HG03575 (cell line): ENCODE measurements around the gene MEP1B.
"Not testable (repeated sequence)": the region's sequence is repeated elsewhere in the genome, so short reads cannot be mapped to it uniquely, and the experiment has no call there.

Experiments
- ATAC-seq: cut with Tn5 transposase; IDR thresholded peaks from one replicate; pipeline ENCODE4 v1.9.1; 2021; ENCODE audit not compliant: unreplicated experiment, insufficient number of reproducible peaks, low FRiP score; ENCODE audit errors: extremely low read depth

Gene MEP1B

DNA sequence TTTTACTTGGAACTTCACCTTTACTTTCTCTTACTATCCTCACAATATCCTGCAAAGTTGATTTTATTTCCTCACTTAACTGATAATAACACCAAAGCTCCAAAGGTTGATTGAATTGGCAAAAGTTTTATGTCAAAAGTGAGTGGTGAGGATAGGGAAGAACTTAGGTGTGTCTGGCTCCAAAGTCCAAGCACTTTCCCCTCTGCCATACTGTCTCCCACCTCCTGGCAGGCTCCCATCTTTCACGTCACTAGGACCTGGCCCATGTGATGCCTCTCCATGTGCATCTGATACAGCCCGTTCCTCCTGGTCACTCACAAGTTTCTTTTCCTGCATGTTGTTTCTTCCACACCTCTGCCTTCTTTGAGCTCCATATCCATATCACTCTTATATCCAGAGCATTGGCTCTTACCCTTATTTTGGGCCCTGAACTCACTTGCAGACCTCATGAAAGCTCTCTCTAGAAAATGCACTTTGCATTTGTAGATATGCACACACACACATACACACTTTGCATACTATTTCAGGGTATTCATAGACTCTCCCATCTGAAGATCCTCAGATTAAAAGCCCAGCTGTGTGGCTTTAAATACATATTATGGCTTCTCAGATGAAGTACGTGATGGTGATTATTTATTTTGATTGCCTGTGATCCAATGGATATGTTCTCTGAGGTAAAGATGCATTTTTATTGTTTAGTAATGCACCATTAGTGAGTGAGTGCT is 12.3 kb downstream of the MEP1B start:
- ATAC-seq = no peak

DNA sequence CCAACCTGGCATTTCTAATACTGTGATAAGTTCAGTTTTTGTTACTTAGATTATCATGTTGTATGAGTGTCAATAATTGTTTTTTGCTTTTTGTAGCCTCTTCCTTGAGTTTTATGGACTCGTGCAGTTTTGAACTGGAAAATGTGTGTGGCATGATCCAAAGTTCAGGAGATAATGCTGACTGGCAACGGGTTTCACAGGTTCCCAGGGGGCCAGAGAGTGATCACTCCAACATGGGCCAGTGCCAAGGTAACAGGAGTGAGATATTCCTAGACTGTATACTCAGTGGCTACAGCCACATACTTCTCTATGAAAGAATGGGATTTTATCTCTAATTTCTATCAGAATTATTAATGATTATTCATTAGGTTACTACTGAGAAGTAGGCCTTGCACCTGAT is 18.2 kb downstream of the MEP1B start:
- no peak for ATAC-seq

DNA sequence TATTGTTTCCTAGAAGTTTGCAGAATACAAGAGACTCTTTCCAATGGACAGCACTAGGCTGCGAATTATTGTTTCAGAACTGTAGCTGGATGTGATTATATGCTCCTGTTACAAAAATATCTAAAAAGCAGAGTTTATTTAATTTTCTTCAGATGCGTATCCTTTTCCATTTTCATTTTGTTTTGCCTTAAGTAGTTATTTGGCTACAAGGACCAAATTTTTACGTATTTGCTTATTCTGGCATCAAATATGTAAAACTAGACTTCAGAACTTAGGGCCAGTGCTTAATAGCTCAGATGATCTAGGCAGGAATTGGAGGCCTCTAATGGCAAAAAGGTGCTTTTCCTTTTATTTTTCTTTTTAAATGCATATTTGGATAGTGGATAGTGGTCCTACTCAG is 18.7 kb downstream of the MEP1B start:
- no peak for ATAC-seq

GRCh38 chr18:32209685-32210445 is 20.0 kb downstream of the MEP1B start:
- ATAC-seq = no peak

- no peak for ATAC-seq
Measured at GRCh38 chr18:32213693-32214092, 23.9 kb downstream of the MEP1B start.

DNA sequence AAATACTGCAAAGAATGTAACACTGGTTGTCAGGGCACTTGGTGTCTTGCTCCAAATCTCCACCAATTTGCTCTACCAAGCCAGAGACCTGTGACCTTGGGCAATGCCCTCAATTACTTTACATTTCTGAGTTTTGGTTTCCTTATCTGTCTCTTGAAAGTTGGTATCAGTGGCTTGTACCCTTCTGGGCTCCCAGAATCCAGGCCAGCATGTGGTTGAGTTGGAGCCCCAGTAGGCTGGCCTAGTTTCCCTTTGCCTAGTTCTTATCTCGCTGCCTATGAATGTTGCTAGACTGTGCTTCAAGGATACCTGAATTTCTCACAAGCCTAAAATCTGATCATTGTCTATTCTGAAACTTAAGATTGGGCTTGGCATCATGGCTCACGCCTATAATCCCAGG is 26.6 kb downstream of the MEP1B start:
- ATAC-seq = no peak

DNA sequence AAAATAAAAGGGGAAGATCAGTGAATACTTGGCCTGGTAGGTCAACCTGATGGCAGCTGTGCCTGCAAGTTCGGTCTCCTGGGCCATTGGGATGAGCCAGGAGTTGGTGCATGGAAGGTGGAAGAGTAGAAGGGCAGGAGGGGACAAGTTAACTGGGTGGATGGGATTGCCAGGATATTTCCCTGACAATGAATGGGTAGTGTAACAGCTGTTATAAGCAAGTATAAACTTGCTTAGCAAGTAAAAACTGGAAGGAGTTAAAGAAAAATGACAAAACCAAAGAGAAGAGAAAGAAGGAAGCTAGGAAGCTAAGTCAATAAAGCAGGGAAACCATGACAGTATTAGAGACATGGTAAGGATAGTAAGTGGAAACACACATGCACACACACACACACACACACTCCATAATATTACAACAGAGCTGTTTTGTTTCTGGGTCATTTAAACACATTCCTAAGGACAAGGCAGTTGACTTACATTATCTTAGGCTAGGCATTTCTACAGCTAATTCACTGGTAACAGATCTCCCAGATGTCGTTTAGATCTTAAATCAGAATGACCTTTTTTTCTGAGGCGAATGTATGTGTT is 29.7 kb downstream of the MEP1B start:
- no peak for ATAC-seq

- not testable (repeated sequence) for ATAC-seq
Measured at GRCh38 chr18:32233348-32233747, 43.5 kb downstream of the MEP1B start.

DNA sequence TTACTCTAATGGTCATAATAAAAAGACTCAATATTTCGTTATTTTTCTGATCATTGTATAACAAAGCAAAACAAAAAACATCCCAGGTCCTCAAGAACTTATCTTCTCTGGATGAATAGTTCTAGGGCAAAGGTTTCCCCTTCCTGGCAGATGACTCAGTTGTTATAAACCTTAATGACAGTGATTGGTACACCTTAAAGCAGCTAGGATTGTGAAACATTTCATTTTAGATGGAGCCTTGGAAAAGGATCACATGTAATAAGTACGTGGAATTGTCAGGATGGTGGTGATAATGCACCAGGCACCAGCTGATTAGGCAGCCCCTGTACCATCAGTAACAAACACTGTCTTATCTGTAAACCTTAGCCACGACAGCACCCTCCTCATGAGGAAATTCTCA is 47.2 kb downstream of the MEP1B start:
- ATAC-seq = no peak

- ATAC-seq = no peak
Measured at GRCh38 chr18:32238635-32239268, 48.9 kb downstream of the MEP1B start.

DNA sequence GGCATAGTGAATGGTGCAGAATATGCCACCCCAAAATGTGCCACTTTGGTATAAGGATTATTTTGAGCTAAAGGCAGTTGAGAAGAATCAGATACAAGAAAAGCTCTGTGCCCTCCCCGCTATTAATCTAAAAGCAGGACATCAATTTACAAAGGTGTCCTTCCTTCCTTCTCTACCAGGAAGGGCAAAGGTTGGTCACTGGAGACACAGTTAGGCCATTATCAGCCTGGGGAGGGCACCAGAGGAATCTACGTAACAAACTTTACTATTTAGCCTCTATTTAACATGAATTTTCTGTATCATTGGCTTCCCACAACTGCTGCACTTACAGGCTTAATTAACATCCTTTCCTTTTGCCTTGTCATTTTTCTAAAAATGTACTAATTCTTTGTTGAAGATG is 52.6 kb downstream of the MEP1B start:
- ATAC-seq = no peak

GRCh38 chr18:32243358-32243757 is 53.5 kb downstream of the MEP1B start:
- no peak for ATAC-seq

DNA sequence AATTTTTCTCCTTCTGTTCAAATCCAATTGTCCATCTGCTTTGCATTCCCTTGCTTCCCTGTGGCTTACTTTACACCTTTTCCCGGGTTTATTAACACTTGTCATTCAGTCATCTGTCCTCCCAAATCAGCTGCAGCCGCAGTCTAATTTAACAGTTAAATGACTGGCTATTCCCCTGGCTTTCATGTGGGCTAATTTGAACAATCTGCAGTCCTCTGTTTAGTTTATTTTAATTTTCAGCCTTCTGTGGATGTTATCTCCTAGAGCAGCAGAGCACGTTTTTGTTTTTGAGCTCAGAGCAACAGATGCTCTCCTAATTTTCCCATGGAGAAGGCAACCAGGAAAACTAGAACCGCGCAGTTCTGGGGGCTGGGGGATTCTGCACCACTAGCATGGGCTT is 55.0 kb downstream of the MEP1B start:
- ATAC-seq = no peak

DNA sequence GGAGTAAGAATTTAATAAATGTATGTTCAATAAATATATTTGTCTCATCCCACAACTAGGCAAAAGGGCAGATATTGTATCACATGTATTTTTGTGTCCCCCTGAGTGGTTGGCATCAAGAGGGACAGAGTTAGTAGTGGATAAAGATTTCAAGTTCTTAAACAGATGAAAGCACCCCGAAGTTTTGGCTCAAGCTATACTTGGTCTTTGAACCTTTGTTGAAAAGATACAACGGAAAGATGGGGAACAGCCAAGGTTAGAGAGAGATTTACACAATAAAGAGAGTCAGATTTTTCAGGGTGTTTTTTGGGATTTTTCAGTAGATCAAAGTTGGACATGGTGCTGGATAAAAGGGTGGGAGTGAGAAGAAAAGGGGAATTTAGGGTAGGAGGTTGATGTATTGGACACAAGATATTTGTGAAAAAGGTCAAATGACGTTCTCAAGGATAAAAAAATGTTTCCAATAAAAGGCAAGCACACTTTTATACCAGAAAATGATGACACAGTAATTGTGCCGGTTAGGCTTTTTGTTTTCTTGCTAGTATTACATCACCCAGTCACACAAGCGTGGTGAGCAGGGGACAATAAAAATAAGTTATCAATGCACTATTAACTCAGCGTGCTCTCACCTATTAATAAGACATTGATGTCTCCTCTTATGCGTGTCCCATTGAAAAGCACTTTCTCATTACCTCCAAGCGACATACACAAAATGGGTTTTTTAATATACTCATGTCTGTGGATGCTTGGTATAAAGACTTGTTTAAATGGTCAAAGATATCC is 59.5 kb downstream of the MEP1B start:
- ATAC-seq = no peak

GRCh38 chr18:32251466-32251865 is 61.6 kb downstream of the MEP1B start:
- ATAC-seq = no peak

DNA sequence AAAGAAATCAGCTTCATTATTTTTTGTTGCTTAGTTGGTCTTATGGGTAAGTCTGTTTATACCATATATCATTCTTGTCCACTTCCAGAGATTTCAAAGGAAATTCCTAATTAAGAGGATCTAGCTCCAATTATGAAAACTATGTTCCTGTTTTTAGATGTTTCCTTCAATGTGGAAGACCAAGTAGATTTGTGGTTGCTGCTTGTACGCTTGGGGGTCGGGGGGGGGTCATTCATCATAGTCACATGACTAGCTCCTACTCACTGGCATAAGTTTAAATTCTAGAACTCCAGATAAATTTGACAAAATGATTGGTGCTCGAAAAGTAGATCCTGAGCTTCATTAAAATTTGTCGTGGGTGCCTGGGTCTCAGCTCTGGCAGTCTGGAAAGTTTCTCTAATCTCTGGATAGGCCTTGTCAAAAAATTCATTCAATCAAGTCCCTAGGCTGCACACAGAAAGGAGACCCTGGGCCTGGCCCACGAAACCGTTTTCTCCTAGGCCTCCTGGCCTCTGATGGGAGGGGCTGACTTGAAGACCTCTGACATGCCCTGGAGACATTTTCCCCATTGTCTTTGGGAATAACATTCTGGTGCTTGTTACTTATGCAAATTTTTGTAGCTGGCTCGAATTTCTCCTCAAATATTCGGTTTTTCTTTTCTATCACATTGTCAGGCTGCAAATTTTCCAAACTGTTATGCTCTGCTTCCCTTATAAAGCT is 62.5 kb downstream of the MEP1B start:
- no peak for ATAC-seq

DNA sequence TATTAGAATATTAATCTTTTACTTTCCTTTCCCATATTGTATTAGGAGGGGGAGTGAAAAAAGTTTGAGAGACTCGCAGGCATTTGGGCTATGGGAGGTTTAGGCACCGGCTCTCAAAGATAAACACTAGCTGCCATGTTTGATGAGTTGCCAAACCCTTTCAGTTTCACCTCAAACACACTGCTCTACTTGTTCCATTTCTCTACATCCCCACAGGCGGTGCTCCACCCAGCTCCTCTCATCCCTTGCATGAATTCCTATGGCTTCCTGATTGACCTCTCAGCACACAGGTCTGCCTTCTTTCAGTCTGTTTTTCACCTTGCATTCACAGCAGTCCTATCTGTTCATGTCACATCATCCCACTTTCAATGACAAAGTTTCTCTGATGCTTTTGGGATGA is 65.7 kb downstream of the MEP1B start:
- ATAC-seq = no peak

- ATAC-seq = no peak
Measured at GRCh38 chr18:32257084-32257785, 67.4 kb downstream of the MEP1B start.
